Mesenchymal stem cell (in vitro differentiated cells and primary cell): Measurements from ENCODE around the gene SUSD3.
A peak's percentile ranks its signal among the peaks of the same experiment; 100 is the strongest.

Experiments
- DNase-seq: peaks from one replicate; pipeline ENCODE4 v3.0.0-alpha.2; 2013
- H2AFZ ChIP-seq: one replicate; pipeline ENCODE4 v1.6.1; 2013; ENCODE audit warnings: low read depth, mild to moderate bottlenecking, control low read depth, inconsistent platforms, low read length, moderate library complexity
- H2AK5ac ChIP-seq: 2 replicates; pipeline ENCODE4 v1.6.1; 2013; ENCODE audit warnings: low read length, moderate library complexity, mild to moderate bottlenecking, inconsistent platforms; ENCODE audit not compliant: severe bottlenecking
- H2BK120ac ChIP-seq: one replicate; pipeline ENCODE4 v1.6.1; 2013; ENCODE audit warnings: low read depth, mild to moderate bottlenecking, inconsistent platforms, low read length, moderate library complexity
- H2BK12ac ChIP-seq, 2 experiments: one replicate each; pipeline ENCODE4 v1.6.1; 2013; ENCODE audit warnings: inconsistent platforms in 2 of 2, low read length in 2 of 2, mild to moderate bottlenecking in 2 of 2, moderate library complexity in 2 of 2, control low read depth in 1 of 2
- H2BK15ac ChIP-seq: one replicate; pipeline ENCODE4 v1.6.1; 2013; ENCODE audit warnings: mild to moderate bottlenecking, low read depth, inconsistent platforms; ENCODE audit not compliant: poor library complexity, severe bottlenecking
- H2BK5ac ChIP-seq: 2 replicates; pipeline ENCODE4 v1.6.1; 2013; ENCODE audit warnings: low read depth, mild to moderate bottlenecking, low read length, control low read depth, inconsistent platforms; ENCODE audit not compliant: poor library complexity, severe bottlenecking
- H3K14ac ChIP-seq, 2 experiments: one replicate each; pipeline ENCODE4 v1.6.1; 2013; ENCODE audit warnings: inconsistent platforms in 2 of 2, low read length in 2 of 2, control low read depth in 1 of 2, mild to moderate bottlenecking in 1 of 2, moderate library complexity in 1 of 2
- H3K18ac ChIP-seq, 2 experiments: one replicate each; pipeline ENCODE4 v1.6.1; 2013; ENCODE audit warnings: inconsistent platforms in 2 of 2, low read length in 2 of 2, control low read depth in 1 of 2, low read depth in 1 of 2, mild to moderate bottlenecking in 1 of 2
- H3K23ac ChIP-seq, 2 experiments: one replicate each; pipeline ENCODE4 v1.6.1; 2013; ENCODE audit warnings: inconsistent platforms in 2 of 2, low read length in 2 of 2, mild to moderate bottlenecking in 2 of 2, moderate library complexity in 2 of 2, control low read depth in 1 of 2
- H3K27ac ChIP-seq: 2 replicates; pipeline ENCODE4 v1.5.1; 2013; ENCODE audit warnings: mild to moderate bottlenecking, moderate library complexity, low read length, control low read depth, inconsistent platforms; ENCODE audit not compliant: poor library complexity, severe bottlenecking
- H3K27me3 ChIP-seq, 2 experiments: 2 replicates each; pipeline versions ENCODE4 v1.6.1 to v1.7.0; 2013; ENCODE audit warnings: low read length in 2 of 2, mild to moderate bottlenecking in 2 of 2, moderate library complexity in 2 of 2, control low read depth in 1 of 2, inconsistent platforms in 1 of 2; ENCODE audit not compliant: control insufficient read depth in 1 of 2, insufficient read depth in 1 of 2
- H3K36me3 ChIP-seq, 2 experiments: 2 replicates each; pipeline versions ENCODE4 v1.6.1 to v1.7.0; 2013; ENCODE audit warnings: low read length in 2 of 2, control low read depth in 1 of 2, inconsistent platforms in 1 of 2, low read depth in 1 of 2, mild to moderate bottlenecking in 1 of 2; ENCODE audit not compliant: insufficient read depth in 2 of 2, control insufficient read depth in 1 of 2
- H3K4ac ChIP-seq, 2 experiments: one replicate each; pipeline ENCODE4 v1.6.1; 2013; ENCODE audit warnings: inconsistent platforms in 2 of 2, low read length in 2 of 2, mild to moderate bottlenecking in 2 of 2, moderate library complexity in 2 of 2, control low read depth in 1 of 2, low read depth in 1 of 2
- H3K4me1 ChIP-seq: 2 replicates; pipeline ENCODE4 v1.6.1; 2013; ENCODE audit warnings: low read depth, low read length, control low read depth; ENCODE audit not compliant: control insufficient read depth, insufficient read depth
- H3K4me2 ChIP-seq: 2 replicates; pipeline ENCODE4 v1.6.1; 2013; ENCODE audit warnings: low read length, mild to moderate bottlenecking, inconsistent platforms; ENCODE audit not compliant: poor library complexity, severe bottlenecking
- H3K4me3 ChIP-seq, 2 experiments: 2 replicates each; pipeline versions ENCODE4 v1.5.1 to v1.7.0; 2013; ENCODE audit warnings: low read length in 2 of 2, mild to moderate bottlenecking in 2 of 2, control low read depth in 1 of 2, low read depth in 1 of 2; ENCODE audit not compliant: insufficient read depth in 1 of 2
- H3K79me1 ChIP-seq: replicated peaks from 2 replicates; pipeline ENCODE4 v1.6.1; 2013; ENCODE audit warnings: mild to moderate bottlenecking, control low read depth, low read length, inconsistent platforms; ENCODE audit not compliant: poor library complexity, severe bottlenecking
- H3K9ac ChIP-seq: 2 replicates; pipeline ENCODE4 v1.7.0; 2013; ENCODE audit warnings: mild to moderate bottlenecking, low read length, moderate library complexity
- H3K9me3 ChIP-seq: 2 replicates; pipeline ENCODE4 v1.7.0; 2013; ENCODE audit warnings: mild to moderate bottlenecking, low read length; ENCODE audit not compliant: control insufficient read depth
- H4K8ac ChIP-seq: one replicate; pipeline ENCODE4 v1.6.1; 2013; ENCODE audit warnings: inconsistent platforms, mild to moderate bottlenecking, low read length, moderate library complexity
- H4K91ac ChIP-seq: one replicate; pipeline ENCODE4 v1.6.1; 2013; ENCODE audit warnings: mild to moderate bottlenecking, low read length, inconsistent platforms
- WGBS: methylation state at CpG from one replicate; pipeline ENCODE4 v1.1.7; 2013; ENCODE audit warnings: mixed read lengths; 5-methylcytosine and 5-hydroxymethylcytosine counted together

The SUSD3 gene

DNA sequence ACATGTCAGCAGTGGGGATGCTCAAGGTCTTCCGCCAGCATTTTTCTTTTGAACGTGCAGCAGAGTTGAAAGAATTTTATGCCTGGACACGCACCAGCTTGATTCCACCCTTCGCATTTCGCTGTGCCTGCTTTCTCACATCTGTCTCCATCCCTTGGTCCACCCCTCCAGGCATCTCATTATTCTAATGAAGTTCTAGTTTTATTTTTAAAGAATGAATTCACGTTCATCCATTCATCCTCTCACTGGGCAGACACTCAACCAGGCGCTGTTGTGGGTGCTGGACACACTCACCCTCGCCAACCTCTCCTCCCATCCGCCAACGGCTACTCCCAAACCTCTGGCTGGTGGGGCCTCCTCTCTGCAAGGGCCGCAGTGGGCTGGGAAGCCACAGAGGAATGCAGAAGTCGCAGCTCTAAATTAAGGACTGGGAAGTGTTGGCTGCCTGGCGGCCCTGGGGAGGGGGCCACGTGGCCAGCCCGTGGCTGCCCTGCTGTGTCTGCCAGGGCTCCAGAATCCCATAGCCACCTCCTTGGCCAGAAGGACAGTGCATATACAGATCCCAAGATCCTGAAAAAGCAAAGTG is 6.7 kb downstream of the SUSD3 start:
- no peak overlapping the region for H2BK12ac ChIP-seq
- no peak overlapping the region for H3K18ac ChIP-seq
- H3K4me2 ChIP-seq: no peak overlapping the region

DNA sequence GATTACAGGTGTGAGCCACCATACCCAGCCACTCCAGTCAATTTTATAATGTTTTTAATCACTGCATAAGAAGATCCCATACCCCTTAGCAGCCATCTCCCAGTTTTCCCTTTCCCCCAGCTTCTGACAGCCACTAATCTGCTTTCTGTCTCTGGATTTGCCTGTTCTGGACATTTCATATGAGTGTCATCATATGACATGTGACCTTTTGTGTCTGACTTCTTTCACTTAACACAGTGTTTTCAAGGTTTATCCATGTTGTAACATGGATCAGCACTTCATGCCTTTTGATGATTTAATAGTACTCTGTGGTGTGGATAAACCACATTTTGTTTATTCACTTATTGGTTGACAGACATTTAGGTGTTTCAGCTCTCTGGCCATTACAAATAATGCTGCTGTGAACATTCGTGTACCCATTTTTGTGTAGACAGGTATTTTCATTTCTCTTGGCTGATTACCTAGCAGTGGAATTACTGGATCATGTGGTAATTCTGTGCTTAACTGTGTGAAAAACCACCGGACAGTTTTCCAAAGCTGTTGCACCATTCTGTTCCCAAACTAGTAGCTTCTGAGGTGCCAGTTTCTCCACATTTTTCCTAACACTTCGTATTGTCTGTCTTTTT is 8.6 kb downstream of the SUSD3 start:
- Histone ChIP-seq H2BK15ac (no peak overlapping the region), H4K91ac (no peak overlapping the region), H3K23ac (no peak overlapping the region), H3K4me2 (no peak overlapping the region), H2AFZ (no peak overlapping the region), H3K27ac (no peak overlapping the region), H3K36me3 (no peaks in the 10 kb centered on the region), H3K79me1 (no peaks in the 10 kb centered on the region), H2BK120ac (no peak overlapping the region), H3K4me1 (no peaks in the 10 kb centered on the region), H4K8ac (no peak overlapping the region), H3K27me3 (peaks cover 0 to 17% of the 10 kb centered on the region in 2 experiments), H3K9ac (no peak overlapping the region), H2BK12ac (no peak overlapping the region), H3K4me3 (no peak overlapping the region), H3K14ac (no peak overlapping the region), H3K9me3 (no peaks in the 10 kb centered on the region), H3K4ac (no peak overlapping the region), H3K18ac (no peak overlapping the region), H2AK5ac (no peak overlapping the region), H2BK5ac (no peak overlapping the region)
- 81% methylated on average over 3 of the region's 3 CpGs for WGBS
- peak; percentile 29 for DNase-seq

More for the DNA sequence above, 6.7 kb downstream of the SUSD3 start:
- Histone ChIP-seq H3K9ac (no peak overlapping the region), H3K4me3 (no peak overlapping the region), H3K14ac (no peak overlapping the region), H2BK5ac (no peak overlapping the region), H4K91ac (no peak overlapping the region), H3K4me1 (peaks cover 2% of the 10 kb centered on the region), H3K27ac (no peak overlapping the region), H2AK5ac (no peak overlapping the region), H3K23ac (no peak overlapping the region), H2BK120ac (no peak overlapping the region), H3K27me3 (peaks cover 0 to 34% of the 10 kb centered on the region in 2 experiments), H3K36me3 (no peaks in the 10 kb centered on the region), H2AFZ (no peak overlapping the region), H3K79me1 (no peaks in the 10 kb centered on the region), H2BK15ac (no peak overlapping the region), H3K9me3 (no peaks in the 10 kb centered on the region), H3K4ac (no peak overlapping the region), H4K8ac (no peak overlapping the region)
- no peak for DNase-seq
- WGBS: 92% methylated on average over 11 of the region's 15 CpGs

DNA sequence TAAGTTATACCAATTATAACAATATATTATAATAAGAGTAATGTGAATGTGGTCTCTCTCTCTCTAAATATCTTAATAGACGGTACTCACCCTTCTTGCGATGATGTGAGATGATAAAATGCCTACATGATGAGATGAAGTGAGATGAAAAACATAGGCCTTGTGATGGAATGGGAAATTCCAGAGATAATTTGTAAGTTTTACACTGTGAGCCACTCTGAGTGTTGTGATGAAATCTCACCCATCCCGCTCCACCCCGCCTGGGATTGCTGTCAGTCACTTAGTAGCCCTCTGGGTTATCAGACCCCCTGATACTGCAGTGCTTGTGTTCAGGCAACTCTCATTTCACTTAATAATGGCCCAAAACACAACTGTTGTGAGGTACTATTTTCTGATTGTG is 10.5 kb downstream of the SUSD3 start:
- no peak overlapping the region for H3K18ac ChIP-seq
- no peak overlapping the region for H4K8ac ChIP-seq
- DNase-seq: no peak
- no peak overlapping the region for H2BK15ac ChIP-seq
- H2BK120ac ChIP-seq: no peak overlapping the region
- H3K4me1 ChIP-seq: no peaks in the 10 kb centered on the region
- 98% methylated on average over 3 of the region's 4 CpGs for WGBS
- H3K79me1 ChIP-seq: no peaks in the 10 kb centered on the region
- no peaks in the 10 kb centered on the region for H3K27me3 ChIP-seq
- H2AK5ac ChIP-seq: no peak overlapping the region
- H3K9ac ChIP-seq: no peak overlapping the region
- H3K4ac ChIP-seq: no peak overlapping the region
- no peak overlapping the region for H2AFZ ChIP-seq
- no peak overlapping the region for H3K4me2 ChIP-seq
- H3K36me3 ChIP-seq: no peaks in the 10 kb centered on the region
- no peaks in the 10 kb centered on the region for H3K9me3 ChIP-seq
- no peak overlapping the region for H2BK5ac ChIP-seq
- no peak overlapping the region for H3K23ac ChIP-seq
- H4K91ac ChIP-seq: no peak overlapping the region
- H3K27ac ChIP-seq: no peak overlapping the region
- no peak overlapping the region for H3K14ac ChIP-seq
- no peak overlapping the region for H2BK12ac ChIP-seq
- no peak overlapping the region for H3K4me3 ChIP-seq

DNA sequence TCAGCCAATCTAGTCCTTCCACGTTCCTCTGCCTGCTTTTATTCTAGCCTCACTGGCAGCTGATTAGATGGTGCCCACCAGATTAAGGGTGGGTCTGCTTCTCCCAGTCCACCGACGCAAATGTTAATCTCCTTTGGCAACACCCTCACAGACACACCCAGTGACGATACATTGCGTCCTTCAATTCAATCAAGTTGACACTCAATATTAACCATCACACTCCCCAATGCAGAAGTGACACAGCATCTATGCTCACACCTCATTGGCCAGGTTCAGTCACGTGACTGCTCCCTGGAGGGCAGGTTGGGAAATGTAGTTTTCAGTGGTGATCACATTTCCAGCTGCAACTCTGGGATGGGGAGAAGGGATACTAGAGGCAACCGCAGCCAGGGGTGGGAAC is 13.0 kb downstream of the SUSD3 start:
- Histone ChIP-seq H2AFZ (no peak overlapping the region), H3K18ac (no peak overlapping the region), H2BK5ac (no peak overlapping the region), H3K9me3 (no peaks in the 10 kb centered on the region), H4K91ac (no peak overlapping the region), H3K4me2 (no peak overlapping the region), H3K4me1 (no peaks in the 10 kb centered on the region), H2AK5ac (no peak overlapping the region), H2BK12ac (no peak overlapping the region), H3K36me3 (no peaks in the 10 kb centered on the region), H4K8ac (no peak overlapping the region), H3K27me3 (no peaks in the 10 kb centered on the region), H2BK120ac (no peak overlapping the region), H3K14ac (no peak overlapping the region), H3K27ac (no peak overlapping the region), H3K4ac (no peak overlapping the region), H3K4me3 (no peak overlapping the region), H3K23ac (no peak overlapping the region), H3K79me1 (no peaks in the 10 kb centered on the region), H3K9ac (no peak overlapping the region), H2BK15ac (no peak overlapping the region)
- peak; percentile 28 for DNase-seq
- 86% methylated on average over 7 of the region's 7 CpGs for WGBS
